ENCODE results near the gene ARID3B. TPM values are rescaled to one million over a fixed set of nuclear protein-coding genes. Genes with fewer than 3 reads are reported as not detected.

ARID3B gene
- total and polyA plus RNA-seq, 2 of the 13 experiments (the other 11 are each of a cell fraction or from before 2014, with no cell fraction given), result 5.3 to 12.8 TPM

GRCh38 chr15:74545776-74546656, 5.0 kb downstream of the ARID3B start (continued):
- TF ChIP-seq SOX6 (IDR thresholded peaks at IDR 0.05) (no peak), SOX6 (CRISPR knock-in tag; IDR thresholded peaks at IDR 0.05) (peak; percentile 90), ISX (CRISPR knock-in tag; conservative IDR thresholded peaks at IDR 0.05) (no peak), MLX (CRISPR knock-in tag; IDR thresholded peaks at IDR 0.05) (peak; percentile 83), GZF1 (CRISPR knock-in tag; IDR thresholded peaks at IDR 0.05) (no peak), ZSCAN12 (CRISPR knock-in tag; IDR thresholded peaks at IDR 0.05) (no peak), NR3C1 (CRISPR knock-in tag; IDR thresholded peaks at IDR 0.05) (no peak), ZBTB38 (CRISPR knock-in tag; IDR thresholded peaks at IDR 0.05) (peak; percentile 82), CHD4 (IDR thresholded peaks at IDR 0.05; ENCODE audit: borderline replicate concordance, low read length) (no peak), NRL (CRISPR knock-in tag; IDR thresholded peaks at IDR 0.05; ENCODE audit: borderline replicate concordance) (peak; percentile 85), REXO4 (CRISPR knock-in tag; IDR thresholded peaks at IDR 0.05; ENCODE audit: borderline replicate concordance) (no peak), ZNF468 (CRISPR knock-in tag; IDR thresholded peaks at IDR 0.05) (no peak), ZNF660 (CRISPR knock-in tag; IDR thresholded peaks at IDR 0.05; ENCODE audit: borderline replicate concordance, low read depth) (no peak), NFYB (CRISPR knock-in tag; IDR thresholded peaks at IDR 0.05) (peak; percentile 36; the same call in 1 of the 2 replicates), CREB3 (CRISPR knock-in tag; IDR thresholded peaks at IDR 0.05) (no peak), ZNF605 (CRISPR knock-in tag; IDR thresholded peaks at IDR 0.05) (peak; percentile 77; the same call in 1 of the 2 replicates), MAF1 (CRISPR knock-in tag; IDR thresholded peaks at IDR 0.05; ENCODE audit: borderline replicate concordance) (0 out of 2 replicates have a peak, but pooled peaks have one; percentile 50), TEF (CRISPR knock-in tag; IDR thresholded peaks at IDR 0.05) (no peak), KAT7 (CRISPR knock-in tag; IDR thresholded peaks at IDR 0.05; ENCODE audit: borderline replicate concordance) (peak; percentile 78; the same call in 1 of the 2 replicates), ZFP62 (CRISPR knock-in tag; IDR thresholded peaks at IDR 0.05) (peak; percentile 33; the same call in 1 of the 2 replicates), ZNF577 (CRISPR knock-in tag; IDR thresholded peaks at IDR 0.05; ENCODE audit: borderline replicate concordance, low read depth) (no peak), SRSF4 (IDR thresholded peaks at IDR 0.05; ENCODE audit: low read depth, low read length, poor library complexity, severe bottlenecking) (no peak)
- TF ChIP-seq, protein P1, sequence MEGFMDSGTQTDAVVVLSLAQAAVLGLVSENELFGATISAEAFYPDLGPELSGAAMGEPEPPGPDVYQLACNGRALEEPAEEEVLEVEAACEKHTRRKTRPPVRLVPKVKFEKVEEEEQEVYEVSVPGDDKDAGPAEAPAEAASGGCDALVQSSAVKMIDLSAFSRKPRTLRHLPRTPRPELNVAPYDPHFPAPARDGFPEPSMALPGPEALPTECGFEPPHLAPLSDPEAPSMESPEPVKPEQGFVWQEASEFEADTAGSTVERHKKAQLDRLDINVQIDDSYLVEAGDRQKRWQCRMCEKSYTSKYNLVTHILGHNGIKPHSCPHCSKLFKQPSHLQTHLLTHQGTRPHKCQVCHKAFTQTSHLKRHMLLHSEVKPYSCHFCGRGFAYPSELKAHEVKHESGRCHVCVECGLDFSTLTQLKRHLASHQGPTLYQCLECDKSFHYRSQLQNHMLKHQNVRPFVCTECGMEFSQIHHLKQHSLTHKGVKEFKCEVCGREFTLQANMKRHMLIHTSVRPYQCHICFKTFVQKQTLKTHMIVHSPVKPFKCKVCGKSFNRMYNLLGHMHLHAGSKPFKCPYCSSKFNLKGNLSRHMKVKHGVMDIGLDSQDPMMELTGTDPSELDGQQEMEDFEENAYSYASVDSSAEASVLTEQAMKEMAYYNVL (CRISPR knock-in tag; IDR thresholded peaks at IDR 0.05; ENCODE audit: borderline replicate concordance), result peak; percentile 82; the same call in 1 of the 2 replicates
- TF ChIP-seq, protein P2, sequence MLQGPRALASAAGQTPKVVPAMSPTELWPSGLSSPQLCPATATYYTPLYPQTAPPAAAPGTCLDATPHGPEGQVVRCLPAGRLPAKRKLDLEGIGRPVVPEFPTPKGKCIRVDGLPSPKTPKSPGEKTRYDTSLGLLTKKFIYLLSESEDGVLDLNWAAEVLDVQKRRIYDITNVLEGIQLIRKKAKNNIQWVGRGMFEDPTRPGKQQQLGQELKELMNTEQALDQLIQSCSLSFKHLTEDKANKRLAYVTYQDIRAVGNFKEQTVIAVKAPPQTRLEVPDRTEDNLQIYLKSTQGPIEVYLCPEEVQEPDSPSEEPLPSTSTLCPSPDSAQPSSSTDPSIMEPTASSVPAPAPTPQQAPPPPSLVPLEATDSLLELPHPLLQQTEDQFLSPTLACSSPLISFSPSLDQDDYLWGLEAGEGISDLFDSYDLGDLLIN (CRISPR knock-in tag; IDR thresholded peaks at IDR 0.05; ENCODE audit: borderline replicate concordance), result no peak

Measured in HepG2 (cell line).